ENCODE data around the gene RASAL1. TPM values are rescaled to one million over a fixed set of nuclear protein-coding genes. Genes with fewer than 3 reads are reported as not detected.

Gene RASAL1
- total RNA-seq, 1 donor from 2014 or later = not detected

DNA sequence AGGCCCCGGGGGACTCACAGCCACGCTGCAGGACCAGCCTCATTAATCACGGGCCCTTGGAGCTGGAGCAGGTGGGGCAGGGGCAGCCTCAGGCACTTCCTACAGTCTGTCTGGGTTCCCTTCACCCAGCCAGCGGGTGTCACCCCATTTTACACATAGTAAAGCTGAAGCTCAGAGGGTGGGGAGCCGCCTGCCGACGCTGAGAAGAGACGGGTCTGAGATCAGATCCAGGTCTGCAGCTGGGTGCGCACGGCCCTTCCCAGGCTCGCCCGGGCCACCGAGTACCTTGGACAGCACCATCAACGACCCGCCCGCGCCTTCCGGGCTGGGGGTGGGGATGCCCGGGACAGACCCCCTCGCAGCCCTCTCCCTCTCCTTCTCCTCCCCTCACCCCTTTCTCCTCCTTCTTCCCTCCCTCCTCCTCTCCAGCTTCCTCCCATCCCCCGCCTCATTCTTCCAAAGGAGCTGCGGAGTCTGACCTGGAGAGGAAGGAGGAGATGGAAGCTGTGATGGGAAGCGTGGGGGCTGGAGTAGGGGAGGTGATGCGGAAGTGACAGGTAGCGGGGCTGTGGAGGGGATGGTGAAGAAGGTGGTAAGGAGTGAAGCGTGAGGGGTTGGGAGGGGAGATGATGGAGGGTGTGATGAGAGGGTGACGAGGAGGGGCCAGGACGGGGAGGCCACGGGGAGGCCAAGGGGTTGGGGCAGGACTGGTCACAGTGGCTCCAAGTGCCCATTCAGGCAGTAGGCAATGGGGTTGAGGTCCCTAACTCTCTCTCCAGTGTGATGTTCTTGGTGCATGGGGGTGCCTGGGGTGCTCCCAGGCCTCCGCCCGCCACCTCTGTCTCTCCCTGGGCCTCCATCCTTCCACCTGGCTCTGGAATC, 70.2 kb downstream of the RASAL1 start:
- no peak for DNase-seq (ENCODE audit: low spot score)
- intact Hi-C loops (cut with DNase I) = no loop called here

DNA sequence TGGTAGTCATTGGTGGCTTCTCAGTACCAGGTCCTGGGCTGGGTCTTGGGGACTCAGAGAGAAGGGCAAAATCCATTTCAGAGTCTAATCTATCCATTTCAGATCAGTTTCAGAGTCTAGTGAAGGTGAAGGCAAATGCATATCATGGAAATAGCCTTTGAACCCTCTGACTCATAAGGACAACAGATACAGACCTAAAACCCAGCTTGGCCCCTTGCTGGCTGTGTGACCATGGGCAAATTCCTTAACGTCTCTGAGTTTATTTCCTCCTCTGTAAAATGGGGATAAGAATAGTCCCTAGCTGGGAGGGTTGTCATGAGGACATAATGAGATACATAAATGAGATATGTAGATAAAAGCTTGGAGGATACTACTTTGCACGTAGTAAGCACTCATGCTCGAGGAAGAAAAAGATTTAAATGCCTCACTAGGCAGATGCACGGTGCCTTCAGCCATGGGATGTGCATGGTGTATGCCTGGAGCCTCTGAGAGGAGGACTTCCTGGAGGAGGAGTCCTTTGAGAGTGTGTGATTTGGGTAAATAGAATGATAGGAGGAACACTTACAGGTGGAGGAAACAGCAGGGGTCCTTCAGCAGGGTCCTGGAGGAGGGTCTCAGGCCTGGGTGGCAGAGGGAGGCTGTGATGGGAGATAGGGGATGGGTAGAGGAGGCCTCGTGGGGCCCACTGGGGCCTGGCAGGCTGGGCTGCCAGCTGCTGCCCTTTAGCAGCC, 71.0 kb downstream of the RASAL1 start:
- DNase-seq (ENCODE audit: low spot score) = no peak
- intact Hi-C loops (cut with DNase I) = no loop called here

DNA sequence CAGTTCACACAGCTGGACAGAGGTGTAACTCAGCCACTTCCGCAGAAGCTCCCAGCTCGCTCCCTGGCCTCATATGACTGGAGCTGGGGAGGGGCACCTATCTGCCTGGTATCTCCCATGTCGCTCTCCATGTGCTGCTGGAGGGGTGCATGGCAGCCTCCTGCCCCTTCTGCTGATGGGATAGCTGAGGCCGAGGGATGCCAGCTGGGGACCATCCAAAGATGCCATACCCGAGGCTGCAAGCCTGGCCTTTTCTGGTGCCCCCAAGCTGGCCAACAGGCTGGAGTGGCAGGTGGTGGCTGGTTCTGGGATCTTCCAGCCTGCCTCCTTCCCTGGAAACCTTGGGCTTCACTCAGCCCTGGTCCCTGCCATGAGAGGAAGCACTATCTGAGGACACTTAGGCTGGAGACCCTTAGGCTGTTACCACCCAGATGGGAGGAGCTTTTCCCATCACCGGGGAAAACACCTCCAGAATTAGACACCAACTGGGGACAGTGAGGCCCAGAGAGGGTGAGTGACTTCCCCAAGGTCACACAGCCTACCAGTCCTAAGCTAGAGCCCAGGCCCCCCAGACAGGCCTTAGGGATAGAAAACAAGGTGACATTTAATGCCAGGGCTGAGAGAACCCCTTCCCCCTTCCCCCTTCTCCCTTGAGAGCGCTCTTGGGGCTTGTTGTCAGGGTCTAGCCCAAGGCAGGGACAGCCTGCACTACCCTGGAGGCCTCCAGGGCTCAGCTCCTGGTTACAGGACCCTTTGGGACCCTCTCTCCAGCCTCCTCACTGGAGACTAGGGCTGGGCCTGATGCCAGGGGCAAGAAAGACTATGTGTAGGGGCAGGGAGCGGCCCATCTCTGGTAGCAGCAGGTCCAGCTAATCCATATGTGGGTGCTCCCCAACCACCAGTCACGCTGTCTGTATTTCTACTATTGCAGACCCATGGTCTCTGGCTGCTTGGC, 71.9 kb downstream of the RASAL1 start:
- no peak for DNase-seq (ENCODE audit: low spot score)
- intact Hi-C loops (cut with DNase I) = no loop called here

DNA sequence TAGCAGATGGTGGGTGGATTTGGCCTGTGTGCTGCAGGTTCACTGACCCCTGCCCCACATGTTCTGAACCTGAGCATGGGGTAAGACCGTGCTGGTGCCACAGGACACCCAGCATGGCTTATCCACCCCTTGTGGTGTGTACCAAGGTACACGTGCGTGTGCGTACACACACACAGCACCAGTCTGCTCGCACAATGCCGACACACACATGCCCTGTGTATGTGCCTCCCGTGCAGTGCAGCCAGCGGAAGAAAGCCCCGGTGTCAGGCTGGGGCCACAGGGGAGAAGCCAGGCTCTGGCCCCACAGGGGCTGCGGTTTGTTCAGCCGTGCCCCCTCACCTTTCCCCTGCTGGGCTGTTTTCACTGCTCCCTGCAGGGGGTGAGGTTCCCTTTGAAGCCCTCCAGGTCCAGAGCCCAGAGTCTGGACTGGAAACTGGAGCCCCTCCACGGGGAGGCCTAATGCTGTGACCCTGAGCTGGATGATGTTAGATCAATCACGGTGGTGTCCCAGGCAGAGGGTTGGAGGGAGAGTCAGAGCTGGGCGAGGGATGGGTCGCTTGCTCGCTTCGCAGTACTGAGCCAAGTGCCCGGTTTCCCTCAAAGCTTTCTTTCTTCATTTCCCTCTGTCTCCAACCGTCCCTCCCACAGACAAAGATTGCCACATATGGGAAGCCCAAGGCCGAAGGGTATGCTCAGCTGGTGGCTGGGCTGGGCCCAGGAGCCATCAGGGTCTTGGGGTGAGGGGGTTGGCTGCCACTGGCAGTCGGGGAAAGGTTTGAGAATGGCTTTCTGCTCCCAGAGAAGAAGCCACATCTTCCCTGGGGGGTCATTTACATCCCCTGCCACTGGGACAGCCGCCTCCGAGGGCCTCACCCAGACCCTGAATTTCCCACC, 72.8 kb downstream of the RASAL1 start:
- intact Hi-C loops (cut with DNase I) = no loop called here
- no peak for DNase-seq (ENCODE audit: low spot score)

DNA sequence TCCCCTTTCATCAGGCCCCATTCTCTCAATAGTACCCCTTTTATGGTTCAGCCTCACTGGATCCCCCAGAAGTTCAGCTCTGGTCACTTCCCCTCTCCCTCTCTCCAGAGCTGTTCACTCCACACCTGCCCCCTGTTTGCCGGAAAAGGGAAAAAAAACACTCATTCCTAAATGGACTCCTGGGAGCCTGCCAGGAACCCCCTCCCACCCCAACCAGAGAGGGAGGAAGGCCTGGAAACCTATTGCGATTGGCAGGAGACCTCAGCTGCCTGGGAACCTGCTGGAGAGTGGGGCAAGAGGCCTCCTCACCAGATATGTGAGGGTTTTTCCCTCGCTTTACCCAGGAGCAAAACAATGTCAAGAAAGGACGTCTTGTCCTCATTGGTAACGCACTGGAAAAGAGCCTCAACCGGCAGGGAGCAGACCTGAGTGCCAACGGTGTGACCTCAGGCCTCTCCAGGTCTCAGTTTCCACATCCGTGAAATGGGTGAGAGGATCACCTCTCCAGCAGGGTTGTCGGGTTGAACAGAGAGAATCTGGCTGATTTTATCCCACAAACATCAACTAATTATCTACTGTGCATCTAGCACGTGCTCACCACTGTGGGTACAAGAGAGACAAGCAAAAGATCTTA, 74.4 kb downstream of the RASAL1 start:
- intact Hi-C loops (cut with DNase I) = no loop called here
- no peak for DNase-seq (ENCODE audit: low spot score)

DNA sequence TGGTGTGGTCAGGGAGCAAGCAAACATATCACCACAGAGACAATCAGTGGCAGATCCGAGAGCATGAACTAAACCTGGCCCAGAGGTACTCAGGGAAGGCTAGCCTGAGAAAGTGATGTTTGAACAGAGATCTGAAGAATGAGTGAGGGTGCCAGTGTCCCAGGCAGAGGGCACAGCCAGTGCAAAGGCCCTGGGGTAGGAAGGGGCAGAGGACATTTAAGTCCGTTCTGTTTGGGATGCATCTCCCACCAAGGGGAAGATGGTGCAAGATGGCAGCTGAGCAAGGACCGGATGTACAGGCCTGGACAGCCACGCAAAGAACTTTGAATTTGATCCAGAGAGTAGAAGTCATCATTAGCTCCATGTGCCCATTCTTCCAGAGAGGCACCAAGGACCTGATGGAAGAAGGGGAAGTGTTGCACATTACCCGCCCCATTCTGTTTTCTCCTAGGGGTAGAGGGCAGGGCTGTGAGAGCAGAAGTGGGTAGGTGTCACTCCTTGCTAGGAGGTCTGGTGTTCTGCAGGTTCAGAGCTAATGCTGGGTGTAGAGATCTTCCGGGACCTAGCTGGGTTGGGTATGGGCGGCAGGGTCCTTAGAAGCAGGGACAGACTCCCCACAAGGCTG, 75.1 kb downstream of the RASAL1 start:
- no peak for DNase-seq (ENCODE audit: low spot score)
- intact Hi-C loops (cut with DNase I) = no loop called here

DNA sequence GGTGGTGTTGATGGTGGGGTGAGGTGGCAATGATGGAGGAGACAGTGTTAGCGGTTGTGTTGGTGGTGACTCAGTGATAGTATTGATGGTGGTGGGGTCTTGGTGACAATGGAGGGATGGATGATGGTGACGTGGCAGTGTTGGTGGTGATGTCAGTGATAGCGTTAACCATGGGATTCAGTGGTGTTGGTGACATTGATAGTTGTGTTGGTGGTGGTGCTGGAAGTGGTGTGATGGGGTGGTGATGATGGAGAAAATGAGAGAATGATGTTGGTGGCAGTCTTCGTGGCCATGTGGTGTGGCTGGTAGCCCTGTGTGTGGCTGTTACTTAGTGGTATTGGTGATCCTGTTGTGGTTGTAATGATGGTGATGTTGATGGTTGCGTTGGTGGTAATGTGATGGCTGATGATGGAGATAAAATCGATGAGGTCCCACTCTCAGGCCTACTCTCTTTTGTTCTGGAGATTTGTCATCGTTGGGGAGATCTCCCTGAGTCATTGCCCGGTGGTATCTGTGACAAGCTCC, 76.4 kb downstream of the RASAL1 start:
- intact Hi-C loops (cut with DNase I) = no loop called here
- DNase-seq (ENCODE audit: low spot score) = no peak

DNA sequence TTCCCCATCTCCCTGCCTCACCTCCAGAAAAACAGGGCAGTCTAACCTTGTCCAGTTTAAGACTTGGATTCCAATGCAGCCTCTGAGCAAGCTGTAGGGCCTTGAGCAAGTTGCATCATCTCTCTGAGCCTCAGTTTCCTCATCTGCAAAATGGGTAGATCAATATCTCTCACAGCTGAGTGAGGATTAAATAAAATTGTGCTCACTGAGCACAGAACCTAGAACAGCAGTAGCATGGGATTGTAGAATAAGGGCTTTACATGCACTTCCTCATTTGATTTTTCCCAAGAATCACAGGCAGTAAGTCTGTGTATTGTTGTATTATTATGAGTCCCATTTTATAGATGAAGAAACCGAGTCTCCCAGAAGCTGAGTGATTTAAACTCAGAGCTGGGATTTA, 77.0 kb downstream of the RASAL1 start:
- no peak for DNase-seq (ENCODE audit: low spot score)
- intact Hi-C loops (cut with DNase I) = no loop called here

DNA sequence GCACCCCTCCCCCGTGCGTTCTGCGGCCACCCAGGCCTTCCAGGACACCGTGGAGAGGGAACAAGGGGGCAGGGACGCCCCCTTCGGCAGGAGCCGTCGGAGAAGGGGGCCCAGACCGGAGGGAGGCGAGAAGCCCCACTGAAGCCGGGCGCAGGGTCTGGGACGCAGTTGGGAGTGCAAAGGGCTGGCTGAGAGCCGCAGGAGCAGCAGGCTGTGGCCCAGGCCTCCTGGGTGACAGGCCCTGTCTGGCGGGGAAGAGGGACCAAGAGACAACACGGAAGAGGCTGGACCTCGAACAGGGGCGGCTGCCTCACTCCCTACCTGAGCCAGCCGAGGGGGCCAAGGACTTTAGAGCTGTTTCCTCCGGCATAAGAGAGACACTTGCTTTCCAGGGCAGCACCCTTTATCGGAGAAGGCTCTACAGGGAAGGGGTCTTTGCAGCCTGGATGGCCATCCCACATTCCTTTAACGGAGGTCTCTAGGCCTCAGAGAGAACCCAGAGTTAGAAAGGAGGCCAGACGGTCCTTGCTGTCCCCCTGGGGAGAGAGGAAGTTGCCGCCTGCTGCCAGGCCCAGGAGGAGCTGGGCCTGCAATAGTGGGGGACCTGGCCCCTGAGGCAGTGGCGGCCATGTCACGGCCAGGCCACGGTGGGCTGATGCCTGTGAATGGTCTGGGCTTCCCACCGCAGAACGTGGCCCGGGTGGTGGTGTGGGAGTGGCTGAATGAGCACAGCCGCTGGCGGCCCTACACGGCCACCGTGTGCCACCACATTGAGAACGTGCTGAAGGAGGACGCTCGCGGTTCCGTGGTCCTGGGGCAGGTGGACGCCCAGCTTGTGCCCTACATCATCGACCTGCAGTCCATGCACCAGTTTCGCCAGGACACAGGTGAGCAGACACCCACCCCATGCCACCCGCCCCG, 77.7 kb downstream of the RASAL1 start:
- intact Hi-C loops (cut with DNase I) = no loop called here
- no peak for DNase-seq (ENCODE audit: low spot score)

DNA sequence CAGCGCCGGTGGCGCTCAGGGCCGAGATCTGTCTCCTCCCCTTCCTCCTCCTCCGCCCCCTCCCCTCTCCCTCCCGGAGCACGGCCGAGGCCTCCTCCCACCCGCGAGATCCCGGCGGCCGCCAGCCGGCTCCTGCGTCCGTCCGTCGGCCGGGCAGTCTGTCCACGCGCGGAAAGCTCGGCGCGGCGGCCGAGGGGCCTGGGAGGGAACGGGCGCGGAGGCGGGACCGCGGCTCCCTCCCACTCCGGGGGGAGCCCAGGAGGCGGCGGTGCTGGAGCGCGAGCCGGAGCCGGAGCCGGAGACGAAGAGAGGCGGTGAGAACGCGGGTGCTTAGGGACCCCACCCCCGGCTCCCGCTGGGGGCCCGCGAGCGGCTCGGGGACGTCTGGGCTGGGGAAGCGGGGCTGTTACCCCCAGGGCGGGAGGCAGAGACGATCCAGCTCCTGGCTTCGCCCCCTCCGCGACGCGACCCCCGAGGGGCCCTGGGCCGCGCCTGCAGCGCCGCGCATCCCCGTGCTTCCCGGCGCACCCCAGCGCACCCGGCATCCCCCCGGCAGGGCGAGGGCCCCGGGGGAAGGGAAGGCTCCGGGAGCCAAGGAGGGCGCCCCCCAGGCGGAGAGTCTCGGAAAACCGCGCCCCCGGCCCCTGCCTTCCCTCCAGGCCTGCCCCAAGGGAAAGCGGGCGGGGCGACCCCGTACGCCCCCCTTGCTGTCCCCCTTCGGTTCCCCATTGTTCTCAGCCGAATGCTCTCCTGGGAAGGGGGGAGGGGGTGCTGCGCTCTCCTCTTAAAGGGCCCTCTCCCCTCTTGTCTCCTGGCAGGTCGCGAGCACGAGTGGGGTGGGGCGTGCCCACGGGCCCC, 78.7 kb downstream of the RASAL1 start, which contains the start of gene DTX1:
Gene DTX1 (plus strand): TSS at position 100 of the 858 bp plus-strand sequence. CDS start 1,463 bp downstream, outside the sequence.
- no peak for DNase-seq (ENCODE audit: low spot score)
- intact Hi-C loops (cut with DNase I) = no loop called here

DNA sequence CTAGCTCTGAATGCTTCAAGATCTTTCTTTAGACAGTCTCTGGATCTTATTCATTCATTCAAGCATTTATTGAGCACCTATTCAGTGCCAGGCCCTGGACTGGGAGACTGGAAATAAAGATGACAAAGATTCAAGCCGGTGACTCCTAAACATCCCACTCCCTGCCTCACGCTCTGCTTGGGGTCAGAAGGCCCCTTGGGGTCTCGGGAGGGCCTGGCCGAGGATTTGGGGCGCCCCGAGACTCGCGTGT, 79.3 kb downstream of the RASAL1 start:
- intact Hi-C loops (cut with DNase I) = no loop called here

DNA sequence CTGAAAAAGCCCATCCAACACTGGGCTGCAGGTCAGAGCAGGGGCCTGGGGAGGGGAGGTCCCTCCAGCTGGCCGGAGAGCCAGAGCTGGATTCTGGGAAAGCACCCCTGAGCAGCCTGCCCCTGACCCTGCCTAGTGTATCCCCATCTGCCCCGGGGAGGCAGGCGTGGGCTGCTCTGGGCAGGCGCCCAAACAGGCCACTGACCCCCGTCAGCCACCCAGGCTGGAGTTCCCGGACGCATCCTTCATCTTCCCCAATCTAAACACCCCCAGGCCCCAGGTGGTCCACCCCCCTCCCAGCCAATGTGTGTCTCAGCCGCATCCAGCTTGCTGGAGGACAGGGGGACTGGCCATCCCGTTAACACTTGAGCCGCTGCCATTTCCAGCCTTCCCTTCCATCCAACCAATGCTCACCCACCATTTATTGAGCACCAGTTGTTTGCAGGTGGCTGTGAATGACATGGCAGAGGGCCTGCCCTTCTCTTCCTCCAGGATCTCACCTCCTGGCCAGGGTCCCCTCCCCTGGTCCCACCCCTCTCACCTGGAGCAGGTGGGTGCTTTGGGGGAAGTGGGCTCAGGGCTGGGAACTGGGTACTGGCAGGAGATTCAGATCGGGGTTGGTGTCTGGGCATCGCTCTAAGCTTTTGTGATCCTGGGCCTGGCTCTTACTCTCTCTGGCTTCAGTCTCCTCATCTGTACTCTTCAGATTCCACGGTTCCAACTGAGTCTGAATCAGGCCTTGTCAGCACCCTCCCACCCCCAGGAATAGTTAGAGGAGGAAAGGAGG, 79.8 kb downstream of the RASAL1 start:
- DNase-seq (ENCODE audit: low spot score) = no peak
- intact Hi-C loops (cut with DNase I) = no loop called here

More for the DNA sequence above, 79.3 kb downstream of the RASAL1 start:
- DNase-seq (ENCODE audit: low spot score) = no peak

DNA sequence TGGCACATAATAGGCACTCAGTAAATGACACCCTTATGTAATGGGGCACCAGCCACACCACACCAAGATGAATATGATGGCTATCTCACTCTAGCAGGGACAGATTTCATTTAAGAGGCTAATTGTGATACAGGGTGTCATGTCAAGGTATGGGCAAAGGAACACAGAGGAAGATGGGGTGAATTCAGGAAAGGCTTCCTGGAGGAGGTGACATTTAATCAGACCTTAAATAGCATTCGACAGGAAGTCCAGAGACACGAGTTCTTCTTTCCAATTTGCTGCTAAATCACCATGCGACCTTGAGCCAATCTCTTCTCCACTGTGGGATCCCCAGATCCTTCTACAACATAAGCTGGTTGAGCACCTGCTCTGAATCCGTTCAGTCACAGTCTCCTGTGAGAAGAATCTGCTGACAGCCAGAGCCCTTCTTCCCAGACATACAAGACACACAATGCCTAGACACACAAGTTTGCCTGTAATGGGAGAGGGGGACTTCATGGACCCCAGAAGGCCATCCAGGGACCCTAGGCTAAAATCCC, 80.5 kb downstream of the RASAL1 start:
- intact Hi-C loops (cut with DNase I) = no loop called here

DNA sequence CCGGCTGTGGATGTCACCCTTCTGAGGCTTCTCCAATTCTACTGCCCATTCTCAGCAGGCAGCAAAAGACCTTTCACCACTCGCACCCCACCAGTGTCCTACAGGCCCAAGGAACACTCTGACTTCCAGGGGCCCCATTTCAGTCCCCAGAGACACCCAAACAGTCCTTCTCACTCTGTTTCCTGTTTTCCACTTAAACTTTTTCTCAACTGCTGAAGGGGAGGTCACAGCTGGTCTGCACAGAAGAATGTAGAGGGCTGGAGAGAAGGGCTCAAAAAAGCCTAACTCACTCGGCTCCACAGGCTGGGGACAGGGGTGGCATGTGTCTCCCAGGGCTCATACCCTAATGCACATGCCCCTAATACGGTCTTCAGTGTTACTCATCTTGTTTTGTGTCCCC, 83.2 kb downstream of the RASAL1 start:
- intact Hi-C loops (cut with DNase I) = no loop called here
- peak; percentile 46 for DNase-seq (ENCODE audit: low spot score)

More for the DNA sequence above, 80.5 kb downstream of the RASAL1 start:
- no peak for DNase-seq (ENCODE audit: low spot score)

DNA sequence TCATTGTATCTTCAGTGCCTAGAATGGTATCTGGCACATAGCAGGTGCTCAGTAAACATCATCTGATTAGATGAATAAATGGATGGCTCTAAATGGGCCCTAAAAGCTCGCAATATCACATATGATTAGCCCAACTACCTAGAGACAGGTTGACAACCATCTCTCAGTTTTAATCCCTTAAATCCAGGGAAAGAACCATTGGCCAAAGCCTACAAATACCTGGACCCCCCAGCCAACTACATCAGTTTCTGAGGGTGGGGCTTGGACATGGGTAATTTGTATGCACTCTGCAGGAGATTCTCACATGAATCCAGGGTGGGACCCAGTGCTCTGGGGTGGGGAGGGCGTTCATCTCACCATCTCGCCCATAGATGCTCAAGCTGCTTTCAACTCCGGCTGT, 83.8 kb downstream of the RASAL1 start:
- intact Hi-C loops (cut with DNase I) = no loop called here

More for the DNA sequence above, 83.8 kb downstream of the RASAL1 start:
- no peak for DNase-seq (ENCODE audit: low spot score)
